Lung (tissue), 12 donors: ENCODE measurements around the gene SLC66A3. TPM values are rescaled to one million over a fixed set of nuclear protein-coding genes. Genes with fewer than 3 reads are reported as not detected.

Experiments used
- ATAC-seq: fragments of 200-7000 bp; cut with Tn5 transposase; one replicate; pipeline ENCODE4 v1.9.1; 2020; ENCODE audit warnings: moderate number of reproducible peaks; ENCODE audit not compliant: insufficient read depth, low FRiP score
- DNase-seq, 3 donors: peaks; one replicate each; pipeline ENCODE4 v3.0.0-alpha.2; 2013 to 2017
- H3K27ac ChIP-seq, 2 donors: one replicate each; pipeline ENCODE4 v1.5.1; 2013; ENCODE audit warnings: mild to moderate bottlenecking in 2 of 2, moderate library complexity in 2 of 2, control low read depth in 1 of 2, inconsistent platforms in 1 of 2, low read depth in 1 of 2, low read length in 1 of 2
- H3K27me3 ChIP-seq, 3 donors: one replicate each; pipeline ENCODE4 v1.5.1; 2013; ENCODE audit warnings: low read length in 2 of 3; ENCODE audit not compliant: control insufficient read depth in 3 of 3, insufficient read depth in 3 of 3
- H3K36me3 ChIP-seq, 4 donors: one replicate each; pipeline ENCODE4 v1.5.1; 2013; ENCODE audit warnings: low read length in 4 of 4, mild to moderate bottlenecking in 1 of 4, moderate library complexity in 1 of 4; ENCODE audit not compliant: control insufficient read depth in 4 of 4, insufficient read depth in 4 of 4
- H3K4me1 ChIP-seq, 5 donors: one replicate each; pipeline ENCODE4 v1.5.1; 2013; ENCODE audit warnings: low read length in 5 of 5, mild to moderate bottlenecking in 2 of 5, moderate library complexity in 1 of 5; ENCODE audit not compliant: control insufficient read depth in 5 of 5, insufficient read depth in 5 of 5
- H3K4me3 ChIP-seq: one replicate; pipeline ENCODE4 v1.5.1; 2013; ENCODE audit warnings: mild to moderate bottlenecking, control low read depth, moderate library complexity
- H3K9ac ChIP-seq, 2 donors: one replicate each; pipeline ENCODE4 v1.5.1; 2013; ENCODE audit warnings: low read length in 2 of 2, control low read depth in 1 of 2; ENCODE audit not compliant: insufficient read depth in 1 of 2
- H3K9me3 ChIP-seq, 4 donors: one replicate each; pipeline ENCODE4 v1.5.1; 2013; ENCODE audit warnings: low read length in 3 of 4, mild to moderate bottlenecking in 1 of 4, moderate library complexity in 1 of 4; ENCODE audit not compliant: control insufficient read depth in 4 of 4, insufficient read depth in 3 of 4
- CTCF ChIP-seq: IDR thresholded peaks from 2 replicates; pipeline ENCODE4 v1.5.1; 2012; ENCODE audit warnings: mild to moderate bottlenecking; ENCODE audit errors: control extremely low read depth, extremely low read depth
- WGBS, 2 donors: extraction: QIAGEN DNeasy Blood & Tissue Kit; methylation state at CpG; one replicate each; pipeline ENCODE4 v1.1.7; 2013; 5-methylcytosine and 5-hydroxymethylcytosine counted together
- polyA plus RNA-seq, 2 donors: library from polyadenylated mRNA; stranded (reverse); fragments of 200-250 nt; gene quantifications; one replicate each; pipeline ENCODE4 v1.2.1, GENCODE V29; 2013
- total RNA-seq, 2 donors: library from RNA; depleted of rRNA in 1 of 2; stranded (reverse); fragments of >200 nt in 1 of 2; gene quantifications; one replicate each; pipeline ENCODE4 v1.2.1, GENCODE V29; 2014 to 2021
- donor health status: control.
- donor health status: control.
- donor health status: Bipolar disorder and iron deficiency.
- donor health status: healthy.
- donor health status: DM: yes; HTN: yes; CAD: no.

The SLC66A3 gene
- total and polyA plus RNA-seq, 4 donors = 17.6 to 27.4 (median 22.3) TPM

DNA sequence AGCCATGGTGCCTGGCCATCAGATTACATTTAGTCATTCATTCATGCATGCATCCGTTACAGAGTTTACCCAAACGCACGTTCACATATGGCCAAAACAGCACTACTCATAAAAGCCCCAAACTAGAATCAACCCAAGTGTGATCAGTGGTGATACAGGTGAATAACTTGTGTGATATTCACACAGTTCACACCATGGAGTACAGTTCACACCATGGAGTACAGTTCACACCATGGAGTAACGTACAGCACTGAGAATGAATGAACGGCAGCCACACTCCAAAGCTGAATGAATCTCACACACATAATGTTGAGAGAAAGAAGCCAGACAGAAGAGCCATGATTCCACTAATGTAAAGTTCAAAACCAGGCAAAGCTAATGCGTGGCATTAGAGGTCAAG is 12.3 kb upstream of the SLC66A3 start:
- Histone ChIP-seq H3K9ac (no peak overlapping the region), H3K4me1 (no peaks in the 10 kb centered on the region), H3K4me3 (no peak overlapping the region), H3K27me3 (no peaks in the 10 kb centered on the region), H3K27ac (no peak overlapping the region), H3K9me3 (peaks cover 0 to 2% (median 0%) of the 10 kb centered on the region in 4 donors), H3K36me3 (no peaks in the 10 kb centered on the region)
- no peak for TF ChIP-seq CTCF
- DNase-seq (no peak), ATAC-seq (no peak)
- WGBS, 2 donors = 86 to 96% methylated on average over 6 of the region's 6 CpGs

GRCh38 chr2:11144077-11144737 is 11.1 kb upstream of the SLC66A3 start:
- Histone ChIP-seq H3K36me3 (no peaks in the 10 kb centered on the region), H3K27me3 (no peaks in the 10 kb centered on the region), H3K27ac (no peak overlapping the region), H3K9me3 (peaks cover 0 to 2% (median 0%) of the 10 kb centered on the region in 4 donors), H3K4me3 (no peak overlapping the region), H3K9ac (no peak overlapping the region), H3K4me1 (no peaks in the 10 kb centered on the region)
- DNase-seq = no peak
- TF ChIP-seq CTCF = no peak
- no peak for ATAC-seq
- WGBS, 2 donors = 89 to 91% methylated on average over 7 of the region's 7 CpGs

DNA sequence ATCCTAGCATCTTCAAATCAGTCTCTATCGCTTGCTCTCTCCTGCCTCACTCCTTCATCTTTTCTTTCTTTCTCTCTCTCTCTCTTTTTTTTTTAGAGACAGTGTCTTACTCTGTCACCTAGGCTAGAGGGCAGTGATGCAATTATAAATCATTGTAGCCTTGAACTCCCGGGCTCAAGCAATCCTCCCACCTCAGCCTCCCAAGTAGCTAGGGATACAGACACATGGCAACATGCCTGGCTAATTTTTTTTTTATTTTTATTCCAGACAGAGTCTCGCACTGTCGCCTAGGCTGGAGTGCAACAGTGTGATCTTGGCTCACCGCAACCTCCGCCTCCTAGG is 10.6 kb upstream of the SLC66A3 start:
- no peak for TF ChIP-seq CTCF
- WGBS, 2 donors = 90 to 96% methylated on average over 6 of the region's 6 CpGs
- no peak overlapping the region for H3K27ac ChIP-seq
- ATAC-seq (no peak), DNase-seq (no peak)
- no peak overlapping the region for H3K9ac ChIP-seq
- H3K9me3 ChIP-seq = peaks cover 0 to 2% (median 0%) of the 10 kb centered on the region in 4 donors
- no peaks in the 10 kb centered on the region for H3K4me1 ChIP-seq
- no peaks in the 10 kb centered on the region for H3K36me3 ChIP-seq
- no peak overlapping the region for H3K4me3 ChIP-seq
- H3K27me3 ChIP-seq = no peaks in the 10 kb centered on the region

- no peak for TF ChIP-seq CTCF
- Histone ChIP-seq H3K9ac (no peak overlapping the region), H3K36me3 (no peaks in the 10 kb centered on the region), H3K9me3 (peaks cover 0 to 2% (median 0%) of the 10 kb centered on the region in 4 donors), H3K27ac (no peak overlapping the region), H3K4me3 (no peak overlapping the region), H3K4me1 (no peaks in the 10 kb centered on the region), H3K27me3 (no peaks in the 10 kb centered on the region)
- no peak for DNase-seq
- 36 to 83% methylated on average over 1 of the region's 1 CpG for WGBS, 2 donors
- ATAC-seq = no peak
These were observed 9.9 kb upstream of the SLC66A3 start for GRCh38 chr2:11145350-11145749.
